Head of caudate nucleus (tissue), 42 donors: Measurements from ENCODE around the gene SYNE3.

Source experiments
- DNase-seq, 42 donors: peaks; one replicate each; pipeline versions ENCODE4 v3.0.0 to v3.0.0-alpha.2; 2020 to 2021; ENCODE audit warnings: mixed read lengths in 7 of 42
- intact Hi-C: fragments of 100-400 bp; cut with DNase I; formaldehyde crosslinking; loops from one replicate; pipeline ENCODE4 v1.15.0; 2022

SYNE3 gene

GRCh38 chr14:95516554-95517181 lies at the start of gene SYNE3:
SYNE3 (minus strand) TSS chr14:95516650; CDS start chr14:95475821, 40,829 bp downstream.
- intact Hi-C loops, result no loop called here

GRCh38 chr14:95564060-95564459 lies 47.6 kb upstream of the SYNE3 start:
- DNase-seq, result peak in 1 of 42 donors; percentile 15
- intact Hi-C loops, result loop anchor here (5.0 kb wide), 2 partner anchors 208 to 528 kb away; no protein-coding TSS in a partner anchor

More at GRCh38 chr14:95516554-95517181, at the start of gene SYNE3:
- peak in 19 of 42 donors; percentile 6 to 60 (median 47) for DNase-seq

- DNase-seq, result no peak
- intact Hi-C loops, result loop anchor here (2.0 to 5.0 kb wide), 3 partner anchors 209 to 529 kb away; no protein-coding TSS in a partner anchor
Measured at GRCh38 chr14:95562892-95563685, 46.6 kb upstream of the SYNE3 start.

GRCh38 chr14:95561001-95561412 lies 44.6 kb upstream of the SYNE3 start:
- peak; percentile 80 to 96 (median 91) for DNase-seq
- intact Hi-C loops, result loop anchor here (5.0 kb wide), 2 partner anchors 211 to 531 kb away; no protein-coding TSS in a partner anchor

GRCh38 chr14:95559203-95559602 lies 42.8 kb upstream of the SYNE3 start:
- no peak for DNase-seq
- intact Hi-C loops, result no loop called here

- intact Hi-C loops, result no loop called here
Measured at GRCh38 chr14:95557832-95558231, 41.4 kb upstream of the SYNE3 start.

GRCh38 chr14:95557291-95557690 lies 40.8 kb upstream of the SYNE3 start:
- no peak for DNase-seq
- intact Hi-C loops, result no loop called here

More at GRCh38 chr14:95557832-95558231, 41.4 kb upstream of the SYNE3 start:
- DNase-seq, result no peak

- no peak for DNase-seq
- intact Hi-C loops, result no loop called here
Measured at GRCh38 chr14:95555053-95555452, 38.6 kb upstream of the SYNE3 start.

GRCh38 chr14:95553141-95553540 lies 36.7 kb upstream of the SYNE3 start:
- DNase-seq, result no peak
- intact Hi-C loops, result no loop called here

GRCh38 chr14:95551435-95551834 lies 35.0 kb upstream of the SYNE3 start:
- DNase-seq, result no peak
- intact Hi-C loops, result no loop called here

- no peak for DNase-seq
- intact Hi-C loops, result no loop called here
Measured at GRCh38 chr14:95549656-95550585, 33.5 kb upstream of the SYNE3 start.

- intact Hi-C loops, result no loop called here
- peak in 1 of 42 donors; percentile 26 for DNase-seq
Measured at GRCh38 chr14:95548328-95548929, 32.0 kb upstream of the SYNE3 start.

- intact Hi-C loops, result no loop called here
- peak in 1 of 42 donors; percentile 29 for DNase-seq
Measured at GRCh38 chr14:95547626-95548327, 31.3 kb upstream of the SYNE3 start.

- DNase-seq, result no peak
- intact Hi-C loops, result no loop called here
Measured at GRCh38 chr14:95547272-95547625, 30.8 kb upstream of the SYNE3 start.

- no peak for DNase-seq
- intact Hi-C loops, result no loop called here
Measured at GRCh38 chr14:95545515-95546168, 29.2 kb upstream of the SYNE3 start.

- peak in 5 of 42 donors; percentile 29 to 53 (median 34) for DNase-seq
- intact Hi-C loops, result no loop called here
Measured at GRCh38 chr14:95544588-95544987, 28.1 kb upstream of the SYNE3 start.

- intact Hi-C loops, result no loop called here
- DNase-seq, result no peak
Measured at GRCh38 chr14:95543021-95543420, 26.6 kb upstream of the SYNE3 start.
